CD4-positive, alpha-beta T cell treated with Interleukin-6 for 4 hours (primary cell): Measurements from ENCODE around the gene ATRIP.
"Not testable (repeated sequence)": the region's sequence is repeated elsewhere in the genome, so short reads cannot be mapped to it uniquely, and the experiment has no call there.

Experiments
- DNase-seq: peaks from one replicate; pipeline ENCODE4 v3.0.0-alpha.2; 2020; ENCODE audit warnings: mixed read lengths

ATRIP gene

DNA sequence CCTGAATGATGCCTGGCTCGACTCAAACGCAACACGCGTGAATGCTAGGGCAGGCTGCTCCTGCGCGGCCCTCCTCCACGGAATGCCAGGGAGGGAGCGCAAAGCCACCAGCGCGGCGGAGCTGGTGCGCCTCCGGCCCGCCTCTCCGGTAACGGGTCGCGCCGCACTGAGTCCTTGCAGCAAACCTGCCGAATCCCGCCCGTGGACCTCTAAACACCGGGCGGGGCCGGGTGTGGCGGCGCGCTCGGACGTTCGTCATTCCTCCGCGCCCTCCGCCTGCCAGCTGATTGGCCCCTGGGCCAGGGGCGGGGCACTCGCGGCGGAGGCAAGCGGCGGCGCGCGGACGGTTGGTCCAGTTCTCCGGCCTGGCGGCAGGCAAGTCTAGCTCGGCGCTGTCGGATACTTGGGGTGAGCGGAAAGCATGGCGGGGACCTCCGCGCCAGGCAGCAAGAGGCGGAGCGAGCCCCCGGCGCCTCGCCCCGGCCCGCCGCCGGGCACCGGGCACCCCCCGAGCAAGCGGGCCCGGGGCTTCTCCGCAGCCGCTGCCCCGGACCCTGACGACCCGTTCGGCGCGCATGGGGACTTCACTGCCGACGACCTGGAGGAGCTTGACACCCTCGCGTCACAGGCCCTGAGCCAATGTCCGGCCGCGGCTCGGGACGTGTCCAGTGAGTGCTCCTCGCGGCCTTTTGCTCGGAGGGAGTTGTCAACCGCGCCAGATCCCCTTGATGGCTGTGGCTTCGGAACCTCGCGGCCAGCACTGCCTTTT is at the start of gene ATRIP:
ATRIP (plus strand) TSS at position 313 of the 769 bp plus-strand sequence; CDS start at position 422, 109 bp downstream.
- peak; percentile 86 for DNase-seq

DNA sequence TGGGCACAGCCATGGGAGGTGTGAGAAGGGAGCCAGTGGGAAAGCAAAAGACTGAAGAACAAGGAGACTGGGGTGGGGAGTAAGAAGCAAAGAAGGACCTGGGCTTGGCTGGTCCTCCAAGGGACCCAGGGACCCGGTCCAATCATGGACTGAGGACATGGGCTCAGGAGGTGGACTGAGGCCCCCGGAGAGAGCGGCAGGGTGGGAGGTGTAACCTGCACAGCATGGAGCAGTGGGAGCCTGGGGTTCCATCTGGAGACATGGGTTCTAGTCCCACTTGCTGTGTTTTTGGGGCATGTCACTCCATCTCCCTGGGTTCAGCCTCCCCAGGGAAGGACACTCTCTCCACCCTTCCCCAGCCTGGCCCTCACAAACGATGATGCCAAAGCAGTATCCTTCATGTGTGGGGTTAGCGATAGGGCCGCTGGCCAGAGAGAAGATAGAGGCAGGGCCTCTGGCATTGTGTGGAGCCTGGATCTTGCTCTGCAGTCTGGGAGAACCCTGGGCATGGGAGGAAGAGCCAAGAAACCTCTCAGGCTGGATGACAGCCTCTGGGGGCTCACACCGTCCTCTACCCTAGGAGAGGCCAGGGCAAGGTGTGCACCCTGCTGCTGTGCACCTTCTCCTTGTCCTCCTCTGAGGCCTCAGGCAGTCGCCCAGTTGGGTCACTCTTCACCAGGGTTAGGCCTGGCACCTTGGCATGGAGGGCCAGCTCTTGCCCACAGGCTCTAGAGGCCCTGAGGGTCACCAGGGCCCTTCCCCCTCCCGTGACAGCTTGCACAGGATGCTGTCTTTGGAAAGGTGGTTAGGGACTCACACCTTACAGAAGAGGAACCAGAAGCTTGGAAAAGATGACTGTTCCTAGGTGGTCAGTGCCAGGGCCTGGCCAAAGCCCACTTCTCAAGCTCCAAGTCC is 48.5 kb upstream of the ATRIP start:
- DNase-seq, result no peak

- no peak for DNase-seq
Measured at GRCh38 chr3:48398701-48399386, 47.7 kb upstream of the ATRIP start.

- no peak for DNase-seq
Measured at GRCh38 chr3:48399387-48400172, 47.0 kb upstream of the ATRIP start.

DNA sequence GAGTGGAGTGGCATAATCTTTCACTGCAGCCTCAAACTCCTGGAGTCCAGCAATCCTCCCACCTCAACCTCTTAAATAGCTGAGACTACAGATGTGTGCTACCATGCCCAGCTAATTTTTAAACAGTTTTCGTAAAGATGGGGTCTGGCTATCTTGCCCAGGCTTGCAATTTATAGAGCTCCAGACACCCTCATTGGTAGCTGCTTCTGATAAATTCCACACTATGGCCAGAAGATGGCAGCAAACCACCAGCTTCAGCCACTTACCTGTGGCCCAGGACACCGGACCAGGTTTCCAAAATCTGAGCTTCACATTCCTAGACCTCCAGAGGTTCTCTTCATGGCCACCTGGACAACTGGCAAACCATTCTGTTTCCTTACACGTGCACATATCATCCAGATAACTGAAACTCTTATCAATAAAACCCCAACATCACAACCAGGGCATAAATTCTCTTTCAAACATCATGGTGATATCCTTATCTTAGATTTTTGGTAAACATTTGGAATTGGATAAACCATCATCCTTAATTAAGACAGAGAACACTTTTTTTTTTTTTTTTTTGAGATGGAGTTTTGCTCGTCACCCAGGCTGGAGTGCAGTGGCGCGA is 45.6 kb upstream of the ATRIP start:
- peak; percentile 77 for DNase-seq

- DNase-seq, result not testable (repeated sequence)
Measured at GRCh38 chr3:48401434-48401901, 45.1 kb upstream of the ATRIP start.

DNA sequence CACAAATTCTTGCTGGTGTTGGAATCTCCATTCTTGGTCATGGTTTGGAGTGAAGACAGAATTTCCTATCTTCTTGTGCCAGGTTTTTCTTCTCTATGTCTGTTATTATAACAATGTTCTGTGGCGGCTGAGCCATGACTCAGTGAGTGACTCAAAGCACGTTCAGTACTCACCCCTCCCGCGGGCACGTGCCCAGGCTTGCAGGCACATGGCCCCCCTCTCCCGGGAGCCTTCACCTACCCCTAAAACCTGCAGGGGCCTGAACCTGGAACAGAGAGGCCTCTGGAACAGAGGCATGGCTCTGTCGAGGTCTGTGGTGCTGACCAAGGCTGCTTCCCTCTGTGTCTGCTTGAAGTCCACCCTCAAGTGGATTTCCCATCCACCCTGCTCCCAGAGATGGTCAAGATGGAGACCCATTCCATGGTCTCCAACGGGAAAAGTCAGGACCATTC is 44.2 kb upstream of the ATRIP start:
- no peak for DNase-seq

GRCh38 chr3:48402907-48403306 is 43.6 kb upstream of the ATRIP start:
- DNase-seq, result no peak

DNA sequence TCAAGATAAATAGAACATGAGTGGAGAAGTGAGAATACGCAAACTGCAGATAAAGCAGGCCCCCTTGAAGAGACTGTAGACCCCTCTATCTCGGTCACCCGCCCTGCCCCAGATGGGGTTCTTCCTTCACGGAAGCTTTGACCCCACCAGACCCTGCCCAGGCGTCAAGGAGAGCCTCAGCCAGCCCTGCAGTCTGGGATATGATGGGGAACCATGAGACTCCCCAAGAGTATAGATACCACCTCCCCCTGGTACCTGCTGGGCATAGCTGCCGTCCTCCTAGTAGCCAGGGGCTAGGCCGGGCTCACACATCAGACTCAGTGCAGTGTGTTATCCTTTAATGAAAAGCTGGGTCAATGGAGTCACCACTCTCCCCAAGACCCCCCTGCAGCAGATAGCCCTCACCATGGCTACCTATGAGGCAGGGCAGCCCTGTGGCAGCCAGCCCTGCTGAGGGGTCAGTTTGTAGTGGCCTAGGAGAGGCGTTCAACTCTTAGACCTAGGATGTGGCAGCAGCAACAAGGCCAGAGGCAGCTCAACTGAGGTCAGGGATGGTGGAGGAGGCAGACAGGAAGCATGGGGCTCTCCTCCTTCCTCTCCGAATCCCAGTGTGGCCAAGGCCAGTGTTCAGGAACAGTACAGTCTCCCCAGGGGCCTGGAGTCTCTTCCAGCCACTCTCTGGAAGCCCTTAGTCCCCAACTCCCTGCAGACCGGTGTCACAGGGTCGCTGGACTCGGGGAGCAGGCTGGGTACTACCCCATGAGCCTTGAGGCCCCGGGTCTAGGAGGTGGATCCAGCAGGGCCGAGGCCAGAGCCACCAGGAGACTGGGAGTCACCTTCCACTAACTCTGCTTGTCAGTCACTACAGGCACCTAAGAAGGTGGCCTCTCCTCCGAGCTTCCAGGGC is 42.8 kb upstream of the ATRIP start:
- DNase-seq, result no peak

DNA sequence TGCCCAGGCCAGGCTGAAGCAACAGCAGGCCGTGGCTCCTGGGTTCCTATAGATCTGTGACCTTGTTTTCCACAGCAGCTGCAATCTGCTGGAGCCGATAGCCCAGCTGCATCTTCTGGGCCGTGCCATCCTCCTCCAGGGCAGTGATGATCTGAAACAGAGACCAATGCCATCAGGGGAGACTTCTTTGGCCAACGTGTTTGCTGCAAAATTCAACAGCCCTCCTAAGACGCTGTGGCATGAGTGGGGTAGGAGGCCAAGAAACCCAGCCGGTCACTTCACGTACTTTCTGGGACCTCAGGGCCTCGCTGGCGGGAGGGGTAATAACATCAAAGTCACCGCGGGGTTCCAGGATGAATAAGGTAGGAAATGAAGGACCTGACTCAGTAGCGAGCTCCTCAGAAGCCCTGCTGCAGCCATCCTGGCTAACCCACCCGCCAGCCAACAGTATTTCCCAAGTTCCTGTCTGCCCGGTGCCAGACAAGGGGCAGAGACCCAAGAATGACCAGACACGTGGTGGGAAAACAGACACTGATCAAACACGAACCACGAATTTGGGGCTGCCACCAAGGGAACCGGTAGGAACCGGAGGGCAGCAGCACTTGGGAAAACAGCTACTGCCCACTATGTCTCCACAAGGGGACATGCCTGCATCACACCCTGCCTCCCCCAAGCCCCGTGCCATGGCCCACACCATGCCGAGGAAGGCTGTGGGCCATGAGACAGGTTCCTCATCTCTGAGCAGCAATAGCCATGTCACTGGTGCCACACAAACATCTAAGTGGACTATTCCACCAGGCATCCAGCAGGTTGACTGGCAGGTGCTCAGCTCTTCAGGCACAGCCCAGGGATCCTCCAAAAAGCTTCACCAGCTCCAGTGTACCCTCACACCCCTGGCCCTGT is 41.8 kb upstream of the ATRIP start:
- DNase-seq, result no peak

DNA sequence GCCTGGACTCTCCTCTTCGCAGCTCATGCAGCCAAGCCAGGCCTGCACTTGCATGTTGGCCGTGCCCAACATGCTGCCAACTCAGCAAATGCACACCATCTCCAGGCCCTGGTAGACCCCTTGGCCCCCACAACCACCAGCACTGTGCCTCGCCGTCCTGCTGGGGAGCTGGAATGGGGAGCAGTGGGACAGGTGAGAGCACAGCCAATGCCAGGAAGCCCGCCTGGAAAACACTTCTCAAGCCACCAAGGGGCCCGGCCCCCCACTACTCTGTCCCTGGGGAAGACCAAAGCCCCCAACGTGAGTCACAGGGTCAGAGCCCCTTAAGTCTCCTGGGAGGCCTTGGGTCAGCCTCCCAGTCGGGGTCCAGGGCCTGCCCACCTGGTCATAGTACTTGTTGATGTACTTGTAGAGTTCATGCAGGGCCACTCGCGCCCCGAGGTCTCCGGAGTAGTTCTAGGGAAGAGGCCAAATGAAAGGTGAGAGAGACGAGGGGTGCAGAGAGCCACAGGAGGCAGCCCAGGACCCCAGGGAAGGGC is 41.1 kb upstream of the ATRIP start:
- no peak for DNase-seq

GRCh38 chr3:48405971-48406370 is 40.6 kb upstream of the ATRIP start:
- DNase-seq, result no peak

DNA sequence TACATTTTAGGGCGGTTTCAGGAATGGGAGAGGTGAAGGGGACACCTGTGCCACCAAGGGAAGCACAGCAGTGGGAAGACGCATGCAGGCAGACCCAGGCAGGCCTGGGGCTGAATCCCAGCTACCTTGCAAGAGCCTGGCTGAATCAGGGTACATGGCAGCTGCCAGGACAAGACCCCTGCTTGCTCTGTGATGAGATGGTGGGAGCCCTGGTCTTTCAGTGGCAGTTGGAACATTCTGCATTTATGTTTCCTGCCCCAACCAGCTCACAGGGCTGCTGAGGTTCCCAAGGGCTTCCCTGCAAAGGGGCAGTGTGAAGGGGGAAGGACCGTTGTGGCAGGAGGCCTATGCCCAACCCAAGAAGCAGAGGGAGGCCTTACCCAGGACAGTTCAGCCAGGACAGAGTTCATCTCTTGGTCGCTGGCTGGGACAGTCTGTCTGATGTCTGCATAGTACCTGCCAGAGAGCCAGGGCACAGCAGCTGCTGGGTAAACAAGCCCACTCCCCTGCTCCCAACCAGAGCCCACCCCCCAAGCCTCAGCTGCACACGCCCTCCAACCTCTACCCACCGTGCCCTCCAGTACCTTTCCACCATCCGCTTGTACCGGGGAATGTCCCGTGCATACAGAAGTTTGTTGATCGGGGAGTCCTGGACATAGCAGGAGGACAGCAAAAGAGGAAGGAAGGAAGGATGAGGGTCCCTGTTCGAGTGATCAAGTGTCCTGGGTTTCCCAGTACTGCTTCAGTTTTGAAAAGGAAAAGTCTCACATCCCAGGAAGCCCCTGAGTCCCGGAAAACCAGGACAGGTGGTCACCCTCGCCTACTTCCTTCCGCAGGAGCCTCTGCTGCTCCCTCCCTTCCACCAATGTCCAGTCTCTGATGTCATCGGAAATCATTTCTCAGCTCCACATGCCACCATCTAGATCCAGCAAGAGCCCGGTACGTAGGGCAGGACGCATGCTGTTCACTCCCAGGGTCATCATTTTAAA is 39.8 kb upstream of the ATRIP start:
- no peak for DNase-seq

DNA sequence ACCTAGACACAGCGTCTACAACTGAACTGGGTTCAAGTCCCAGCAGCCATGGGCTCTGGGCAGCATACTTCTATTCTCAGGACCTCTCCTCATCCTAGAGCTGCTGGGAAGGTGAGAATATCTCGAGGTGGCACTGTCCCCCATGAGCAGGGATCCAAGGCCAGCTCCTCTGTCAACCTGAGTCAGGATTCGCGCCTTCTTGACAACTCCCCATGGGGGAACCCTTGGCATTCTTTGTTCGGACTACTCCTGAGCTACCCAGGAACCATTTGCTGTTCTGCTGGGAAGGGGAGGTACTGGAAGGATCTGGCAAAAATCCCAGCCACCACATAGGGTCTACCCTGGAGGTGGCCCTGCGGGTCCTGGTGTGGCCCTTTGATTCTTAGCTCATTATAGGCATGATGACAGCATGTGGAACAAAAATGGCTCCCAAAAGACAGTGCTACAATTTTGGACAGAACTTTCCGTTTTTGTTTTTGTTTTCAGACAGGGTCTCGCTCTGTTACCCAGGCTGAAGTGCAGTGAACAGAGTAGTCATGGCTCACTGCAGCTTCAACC is 38.9 kb upstream of the ATRIP start:
- DNase-seq, result no peak

DNA sequence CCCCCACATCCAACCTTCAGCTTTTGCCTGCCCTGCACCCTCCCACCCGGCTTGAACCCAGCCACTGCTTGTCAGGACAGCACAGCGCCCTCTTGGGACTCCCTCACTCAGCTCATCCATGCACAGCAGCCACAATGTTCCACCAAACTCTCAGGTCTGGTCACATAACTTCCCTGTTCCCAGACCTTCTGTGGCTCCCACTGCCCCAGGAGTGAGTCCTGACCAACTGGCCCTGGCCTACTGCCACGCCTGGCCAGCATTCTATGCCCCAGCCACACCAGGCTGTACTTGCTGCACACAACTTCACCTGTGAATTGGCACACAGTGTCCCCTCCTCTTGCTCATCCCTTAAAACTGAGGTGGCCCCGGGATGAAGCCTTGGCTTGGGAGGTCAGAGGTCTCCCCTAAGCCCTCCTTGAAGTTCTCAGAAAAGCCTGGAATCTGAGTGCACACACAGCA is 37.7 kb upstream of the ATRIP start:
- no peak for DNase-seq

- DNase-seq, result no peak
Measured at GRCh38 chr3:48409291-48410201, 37.0 kb upstream of the ATRIP start.
